AG04449 (cell line): ENCODE data around the gene ISYNA1.
A peak's percentile ranks its signal among the peaks of the same experiment; 100 is the strongest.

ENCODE experiments used
- CTCF ChIA-PET: fragments of 350-600 bp; formaldehyde crosslinking; extraction: SDS; loops from one replicate; lab custom pipeline; 2021; ENCODE audit warnings: antibody characterized with exemption; lab: Yijun Ruan, JAX
- POLR2A ChIA-PET: fragments of 400-600, 350-600 bp; formaldehyde crosslinking; extraction: SDS; loops from one replicate; lab custom pipeline; 2020; ENCODE audit warnings: antibody characterized with exemption, inconsistent platforms; lab: Yijun Ruan, JAX
- DNase-seq: peaks from one replicate; pipeline ENCODE4 v3.0.0-alpha.2; 2010; ENCODE audit warnings: low read depth, low spot score
- H3K4me3 ChIP-seq: 2 replicates; pipeline ENCODE4 v1.5.1; 2011; ENCODE audit warnings: low read depth, mild to moderate bottlenecking, control low read depth, low read length
- CTCF ChIP-seq: IDR thresholded peaks from one replicate; pipeline ENCODE4 v1.5.1; 2011; ENCODE audit warnings: mild to moderate bottlenecking, moderate library complexity, low read length, control low read depth, inconsistent platforms; ENCODE audit not compliant: insufficient read depth; ENCODE audit errors: missing control alignments

The ISYNA1 gene

GRCh38 chr19:18421371-18421959, 16.5 kb downstream of the ISYNA1 start:
- no peak for TF ChIP-seq CTCF
- ChIA-PET CTCF (interaction anchor here (0.7 to 2.7 kb wide), 5 partner anchors 11 to 308 kb away, joined by 3 to 20 read pairs (median 5); no protein-coding TSS in a partner anchor), POLR2A (interaction anchor here (1.0 to 1.1 kb wide), 3 partner anchors 14 to 140 kb away, joined by 3 to 5 read pairs (median 4); partner anchors contain the start of genes GDF15 and JUND)
- peak overlapping the region; percentile 73 for H3K4me3 ChIP-seq
- DNase-seq: no peak

GRCh38 chr19:18420930-18421329, 17.0 kb downstream of the ISYNA1 start:
- ChIA-PET POLR2A (interaction anchor here (1.0 kb wide), 2 partner anchors 35 to 139 kb away, joined by 3 to 5 read pairs; partner anchors contain the start of genes GDF15 and JUND), CTCF (interaction anchor here (1.1 to 2.7 kb wide), 4 partner anchors 11 to 308 kb away, joined by 3 to 20 read pairs (median 6); no protein-coding TSS in a partner anchor)
- DNase-seq: no peak
- H3K4me3 ChIP-seq: peak overlapping the region; percentile 73
- no peak for TF ChIP-seq CTCF

- ChIA-PET CTCF (interaction anchor here (0.8 to 11.8 kb wide), 13 partner anchors 9 to 139 kb away, joined by 3 to 298 read pairs (median 5); partner anchors contain the start of genes GDF15, JUND and PGPEP1), POLR2A (interaction anchor here (0.9 to 1.6 kb wide), 6 partner anchors 9 to 138 kb away, joined by 3 to 10 read pairs (median 5); partner anchors contain the start of genes GDF15 and JUND)
- peak overlapping the region; percentile 73 for H3K4me3 ChIP-seq
- no peak for DNase-seq
- TF ChIP-seq CTCF: no peak
These were observed 18.1 kb downstream of the ISYNA1 start for GRCh38 chr19:18419699-18420460.

- POLR2A ChIA-PET: interaction anchor here (0.6 to 1.7 kb wide), 8 partner anchors 10 to 138 kb away, joined by 3 to 10 read pairs (median 4); partner anchors contain the start of genes GDF15 and JUND
- DNase-seq: no peak
- TF ChIP-seq CTCF: peak; percentile 24
- H3K4me3 ChIP-seq: peak within 1 kb of the TSS; percentile 73
- CTCF ChIA-PET: interaction anchor here (1.0 to 11.8 kb wide), 13 partner anchors 9 to 169 kb away, joined by 3 to 298 read pairs (median 5); partner anchors contain the start of genes GDF15, JUND, PGPEP1 and REX1BD
These were observed 18.7 kb downstream of the ISYNA1 start, which contains the start of gene SSBP4 for GRCh38 chr19:18419195-18419698. Gene SSBP4, plus strand, starts transcription at chr19:18419398. Its CDS starts 251 bp downstream, at chr19:18419649.

GRCh38 chr19:18418483-18419194, 19.3 kb downstream of the ISYNA1 start:
- H3K4me3 ChIP-seq: peak overlapping the region; percentile 50
- CTCF ChIA-PET: interaction anchor here (1.0 to 11.8 kb wide), 13 partner anchors 8 to 170 kb away, joined by 3 to 298 read pairs (median 5); partner anchors contain the start of genes GDF15, JUND, PGPEP1 and REX1BD
- no peak for DNase-seq
- no peak for TF ChIP-seq CTCF
- POLR2A ChIA-PET: interaction anchor here (0.6 to 1.7 kb wide), 9 partner anchors 10 to 137 kb away, joined by 3 to 10 read pairs (median 4); partner anchors contain the start of genes GDF15 and JUND
